Measurements from ENCODE around the gene KPNA6. TPM values are rescaled to one million over a fixed set of nuclear protein-coding genes. Genes with fewer than 3 reads are reported as not detected.

KPNA6 gene
- total RNA-seq, 1 experiment from 2014 or later: 104 TPM

- no peak for ATAC-seq
- H3K27me3 Mint-ChIP-seq (ENCODE audit: low read depth): no peaks in the 10 kb centered on the region
- H3K27ac Mint-ChIP-seq: no peak overlapping the region
- H3K9me3 Mint-ChIP-seq: no peaks in the 10 kb centered on the region
- H3K36me3 Mint-ChIP-seq: peaks cover 44% of the 10 kb centered on the region
- H3K4me3 Mint-ChIP-seq: no peak overlapping the region
- TF ChIP-seq NR2C2 (CRISPR knock-in tag; IDR thresholded peaks at IDR 0.05): no peak
- no peak for TF ChIP-seq ATF3 (CRISPR knock-in tag; conservative IDR thresholded peaks at IDR 0.05)
- TF ChIP-seq PRRX2 (CRISPR knock-in tag; IDR thresholded peaks at IDR 0.05): no peak
- TF ChIP-seq CBFB (CRISPR knock-in tag; IDR thresholded peaks at IDR 0.05; ENCODE audit: low read depth): no peak
- TF ChIP-seq, protein P1, sequence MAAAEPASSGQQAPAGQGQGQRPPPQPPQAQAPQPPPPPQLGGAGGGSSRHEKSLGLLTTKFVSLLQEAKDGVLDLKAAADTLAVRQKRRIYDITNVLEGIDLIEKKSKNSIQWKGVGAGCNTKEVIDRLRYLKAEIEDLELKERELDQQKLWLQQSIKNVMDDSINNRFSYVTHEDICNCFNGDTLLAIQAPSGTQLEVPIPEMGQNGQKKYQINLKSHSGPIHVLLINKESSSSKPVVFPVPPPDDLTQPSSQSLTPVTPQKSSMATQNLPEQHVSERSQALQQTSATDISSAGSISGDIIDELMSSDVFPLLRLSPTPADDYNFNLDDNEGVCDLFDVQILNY (CRISPR knock-in tag; IDR thresholded peaks at IDR 0.05): no peak
- TF ChIP-seq JAZF1 (CRISPR knock-in tag; IDR thresholded peaks at IDR 0.05): no peak
- TF ChIP-seq, protein P2, sequence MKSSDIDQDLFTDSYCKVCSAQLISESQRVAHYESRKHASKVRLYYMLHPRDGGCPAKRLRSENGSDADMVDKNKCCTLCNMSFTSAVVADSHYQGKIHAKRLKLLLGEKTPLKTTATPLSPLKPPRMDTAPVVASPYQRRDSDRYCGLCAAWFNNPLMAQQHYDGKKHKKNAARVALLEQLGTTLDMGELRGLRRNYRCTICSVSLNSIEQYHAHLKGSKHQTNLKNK (CRISPR knock-in tag; IDR thresholded peaks at IDR 0.05): no peak
- no peaks in the 10 kb centered on the region for H3K4me1 Mint-ChIP-seq
- no peak for DNase-seq (ENCODE audit: low spot score)
- CTCF ChIA-PET: interaction anchor here (0.7 kb wide), 1 partner anchor 9 kb away, joined by 3 read pairs; the partner anchor contains the start of gene KPNA6
- POLR2A ChIA-PET: no interaction called here
Measured at GRCh38 chr1:32099426-32099825, 8.4 kb upstream of the KPNA6 start.

- H3K27ac Mint-ChIP-seq: no peak overlapping the region
Measured at GRCh38 chr1:32100359-32100758, 7.5 kb upstream of the KPNA6 start.

More at GRCh38 chr1:32100359-32100758, 7.5 kb upstream of the KPNA6 start:
- Mint-ChIP-seq H3K9me3 (no peaks in the 10 kb centered on the region), H3K27me3 (ENCODE audit: low read depth) (no peaks in the 10 kb centered on the region), H3K4me1 (no peaks in the 10 kb centered on the region), H3K4me3 (no peak overlapping the region), H3K36me3 (peaks cover 35% of the 10 kb centered on the region)
- DNase-seq (ENCODE audit: low spot score) (no peak), ATAC-seq (no peak)
- ChIA-PET CTCF (interaction anchor here (0.7 to 1.5 kb wide), 2 partner anchors 9 to 88 kb away, joined by 3 to 6 read pairs; no protein-coding TSS in a partner anchor), POLR2A (no interaction called here)
- TF ChIP-seq NR1H2 (CRISPR knock-in tag; IDR thresholded peaks at IDR 0.05): no peak
- no peak for TF ChIP-seq MXD4 (CRISPR knock-in tag; IDR thresholded peaks at IDR 0.05; ENCODE audit: borderline replicate concordance)
- no peak for TF ChIP-seq TP53 (CRISPR knock-in tag; IDR thresholded peaks at IDR 0.05)
- TF ChIP-seq, protein P3, sequence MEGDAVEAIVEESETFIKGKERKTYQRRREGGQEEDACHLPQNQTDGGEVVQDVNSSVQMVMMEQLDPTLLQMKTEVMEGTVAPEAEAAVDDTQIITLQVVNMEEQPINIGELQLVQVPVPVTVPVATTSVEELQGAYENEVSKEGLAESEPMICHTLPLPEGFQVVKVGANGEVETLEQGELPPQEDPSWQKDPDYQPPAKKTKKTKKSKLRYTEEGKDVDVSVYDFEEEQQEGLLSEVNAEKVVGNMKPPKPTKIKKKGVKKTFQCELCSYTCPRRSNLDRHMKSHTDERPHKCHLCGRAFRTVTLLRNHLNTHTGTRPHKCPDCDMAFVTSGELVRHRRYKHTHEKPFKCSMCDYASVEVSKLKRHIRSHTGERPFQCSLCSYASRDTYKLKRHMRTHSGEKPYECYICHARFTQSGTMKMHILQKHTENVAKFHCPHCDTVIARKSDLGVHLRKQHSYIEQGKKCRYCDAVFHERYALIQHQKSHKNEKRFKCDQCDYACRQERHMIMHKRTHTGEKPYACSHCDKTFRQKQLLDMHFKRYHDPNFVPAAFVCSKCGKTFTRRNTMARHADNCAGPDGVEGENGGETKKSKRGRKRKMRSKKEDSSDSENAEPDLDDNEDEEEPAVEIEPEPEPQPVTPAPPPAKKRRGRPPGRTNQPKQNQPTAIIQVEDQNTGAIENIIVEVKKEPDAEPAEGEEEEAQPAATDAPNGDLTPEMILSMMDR (IDR thresholded peaks at IDR 0.05): no peak
- TF ChIP-seq ZNF425 (CRISPR knock-in tag; conservative IDR thresholded peaks at IDR 0.05): no peak
- TF ChIP-seq ZNF263 (CRISPR knock-in tag; IDR thresholded peaks at IDR 0.05; ENCODE audit: low read depth): no peak
- no peak for TF ChIP-seq ZNF121 (CRISPR knock-in tag; IDR thresholded peaks at IDR 0.05)
- TF ChIP-seq PRRX2 (CRISPR knock-in tag; IDR thresholded peaks at IDR 0.05): no peak
- no peak for TF ChIP-seq ZNF281 (CRISPR knock-in tag; IDR thresholded peaks at IDR 0.05)
- no peak for TF ChIP-seq CREM (CRISPR knock-in tag; IDR thresholded peaks at IDR 0.05)
- no peak for TF ChIP-seq ZBTB43 (CRISPR knock-in tag; IDR thresholded peaks at IDR 0.05)
- TF ChIP-seq USF1 (CRISPR knock-in tag; IDR thresholded peaks at IDR 0.05): no peak

All from WTC11 (cell line).